MM.1S (cell line): ENCODE measurements around the gene SPEF1.

Experiments used
- DNase-seq: peaks from one replicate; pipeline ENCODE4 v3.0.0-alpha.2; 2015
- H2AFZ ChIP-seq: fragments of 300-600 bp; sonication (generic); 2 replicates; pipeline ENCODE4 v1.6.0; 2016; ENCODE audit warnings: antibody characterized with exemption, low read length
- H3F3A ChIP-seq: fragments of 300-600 bp; sonication (generic); 2 replicates; pipeline ENCODE4 v1.6.1; 2016; ENCODE audit warnings: mild to moderate bottlenecking, antibody characterized with exemption, low read length, moderate library complexity, mixed read lengths; ENCODE audit not compliant: insufficient read depth
- H3K27ac ChIP-seq: fragments of 300-600 bp; sonication (generic); 2 replicates; pipeline ENCODE4 v1.5.1; 2016; ENCODE audit warnings: mild to moderate bottlenecking, low read length
- H3K27me3 ChIP-seq: fragments of 300-600 bp; sonication (generic); replicated peaks from 2 replicates; pipeline ENCODE4 v1.6.0; 2016; ENCODE audit warnings: low read length; ENCODE audit not compliant: insufficient read depth
- H3K36me3 ChIP-seq: fragments of 300-600 bp; sonication (generic); replicated peaks from 2 replicates; pipeline ENCODE4 v1.6.1; 2016; ENCODE audit warnings: mild to moderate bottlenecking, low read length, mixed read lengths; ENCODE audit not compliant: insufficient read depth
- H3K4me1 ChIP-seq: fragments of 300-600 bp; sonication (generic); 2 replicates; pipeline ENCODE4 v1.6.1; 2016; ENCODE audit warnings: low read length, mixed read lengths
- H3K4me2 ChIP-seq: fragments of 300-600 bp; sonication (generic); 2 replicates; pipeline ENCODE4 v1.6.0; 2016; ENCODE audit warnings: low read depth, low read length
- H3K4me3 ChIP-seq: fragments of 300-600 bp; sonication (generic); 2 replicates; pipeline ENCODE4 v1.5.1; 2016; ENCODE audit warnings: low read length, mixed read lengths
- H3K79me2 ChIP-seq: fragments of 300-600 bp; sonication (generic); 2 replicates; pipeline ENCODE4 v1.6.1; 2016; ENCODE audit warnings: mixed run types, low read length, mixed read lengths
- H3K9ac ChIP-seq: fragments of 300-600 bp; sonication (generic); 2 replicates; pipeline ENCODE4 v1.6.1; 2016; ENCODE audit warnings: low read length, mixed read lengths
- H3K9me2 ChIP-seq: fragments of 300-600 bp; sonication (generic); replicated peaks from 2 replicates; pipeline ENCODE4 v1.6.1; 2016; ENCODE audit warnings: mild to moderate bottlenecking, low read length, mixed read lengths; ENCODE audit not compliant: insufficient read depth
- H3K9me3 ChIP-seq: fragments of 300-600 bp; sonication (generic); replicated peaks from 2 replicates; pipeline ENCODE4 v1.6.1; 2016; ENCODE audit warnings: mild to moderate bottlenecking, low read length, mixed read lengths; ENCODE audit not compliant: insufficient read depth
- H4K20me1 ChIP-seq: fragments of 300-600 bp; sonication (generic); 2 replicates; pipeline ENCODE4 v1.6.1; 2016; ENCODE audit warnings: mild to moderate bottlenecking, low read length, moderate library complexity, mixed read lengths; ENCODE audit not compliant: insufficient read depth
- CTCF ChIP-seq: fragments of 300-600 bp; sonication (generic); IDR thresholded peaks from 2 replicates; pipeline ENCODE4 v1.5.1; 2016; ENCODE audit warnings: antibody characterized with exemption, low read length, mixed read lengths
- EZH2 ChIP-seq: fragments of 300-600 bp; sonication (generic); optimal IDR thresholded peaks from 2 replicates; pipeline ENCODE3; 2017; ENCODE audit warnings: low read depth, mild to moderate bottlenecking, antibody characterized with exemption, low read length, mixed read lengths
- EZH2phosphoT487 ChIP-seq: fragments of 300-600 bp; sonication (generic); IDR thresholded peaks from 2 replicates; pipeline ENCODE4 v1.6.1; 2018; ENCODE audit warnings: antibody characterized with exemption, low read length

SPEF1 gene

GRCh38 chr20:3797592-3798372 is 16.5 kb upstream of the SPEF1 start:
- Histone ChIP-seq H3K9me2 (no peaks in the 10 kb centered on the region), H3K4me1 (peaks cover 32% of the 10 kb centered on the region), H3K79me2 (peaks cover 49% of the 10 kb centered on the region), H3K36me3 (peaks cover 3% of the 10 kb centered on the region), H3F3A (peaks cover 21% of the 10 kb centered on the region), H3K9me3 (no peaks in the 10 kb centered on the region), H3K4me2 (peak overlapping the region; percentile 88), H3K27me3 (no peaks in the 10 kb centered on the region), H3K4me3 (peak overlapping the region; percentile 90), H3K9ac (peak overlapping the region; percentile 75), H3K27ac (peak overlapping the region; percentile 94), H4K20me1 (no peaks in the 10 kb centered on the region), H2AFZ (peak overlapping the region; percentile 76)
- peak; percentile 85 for DNase-seq
- no peak for TF ChIP-seq CTCF
- no peak for TF ChIP-seq EZH2
- TF ChIP-seq EZH2phosphoT487 = no peak

- Histone ChIP-seq H3K36me3 (peaks cover under 1% of the 10 kb centered on the region), H3F3A (peaks cover 21% of the 10 kb centered on the region), H4K20me1 (no peaks in the 10 kb centered on the region), H2AFZ (peak overlapping the region; percentile 76), H3K9me3 (no peaks in the 10 kb centered on the region), H3K9ac (peak overlapping the region; percentile 75), H3K9me2 (no peaks in the 10 kb centered on the region), H3K79me2 (peaks cover 49% of the 10 kb centered on the region), H3K27me3 (no peaks in the 10 kb centered on the region), H3K27ac (peak overlapping the region; percentile 94), H3K4me3 (peak overlapping the region; percentile 90), H3K4me1 (peaks cover 32% of the 10 kb centered on the region), H3K4me2 (peak overlapping the region; percentile 88)
- peak; percentile 12 for DNase-seq
- TF ChIP-seq CTCF = no peak
- TF ChIP-seq EZH2phosphoT487 = no peak
- TF ChIP-seq EZH2 = no peak
Observed at GRCh38 chr20:3797226-3797545, 15.9 kb upstream of the SPEF1 start.

DNA sequence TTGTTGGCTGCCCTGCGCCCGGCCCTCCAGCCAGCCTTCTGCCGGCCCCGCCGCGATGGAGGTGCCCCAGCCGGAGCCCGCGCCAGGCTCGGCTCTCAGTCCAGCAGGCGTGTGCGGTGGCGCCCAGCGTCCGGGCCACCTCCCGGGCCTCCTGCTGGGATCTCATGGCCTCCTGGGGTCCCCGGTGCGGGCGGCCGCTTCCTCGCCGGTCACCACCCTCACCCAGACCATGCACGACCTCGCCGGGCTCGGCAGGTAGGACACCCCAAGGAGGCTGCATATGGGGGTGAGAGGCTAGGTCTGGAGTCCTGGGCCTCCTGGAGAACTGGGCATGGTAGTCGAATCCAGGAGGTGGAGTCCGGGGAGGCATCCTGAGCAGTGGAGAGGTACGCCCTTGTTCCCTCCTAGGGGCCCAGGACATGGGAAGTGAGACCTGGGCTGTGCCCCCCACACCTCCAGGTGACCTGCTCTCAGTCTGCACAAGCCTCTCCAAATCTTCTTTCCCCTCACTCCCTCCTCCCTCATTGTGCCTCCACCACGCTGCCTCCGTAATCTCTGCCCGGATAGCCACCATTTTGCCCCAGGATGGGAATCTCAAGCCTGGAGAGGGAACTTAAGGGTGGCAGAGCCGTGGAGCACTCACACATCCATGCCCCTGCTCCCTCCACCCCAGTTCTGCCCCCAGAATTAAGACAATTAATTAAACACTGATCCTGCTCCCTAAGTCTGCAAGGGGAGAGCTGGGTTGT is 15.4 kb upstream of the SPEF1 start:
- H3K27ac ChIP-seq = peak overlapping the region; percentile 94; the same call in 1 of the 2 replicates
- H3K79me2 ChIP-seq = peaks cover 49% of the 10 kb centered on the region
- H3K9ac ChIP-seq = peak overlapping the region; percentile 75
- no peaks in the 10 kb centered on the region for H3K9me3 ChIP-seq
- no peaks in the 10 kb centered on the region for H3K9me2 ChIP-seq
- no peak for TF ChIP-seq EZH2
- TF ChIP-seq EZH2phosphoT487 = no peak
- no peak for TF ChIP-seq CTCF
- peaks cover 21% of the 10 kb centered on the region for H3F3A ChIP-seq
- H3K4me3 ChIP-seq = peak overlapping the region; percentile 90
- no peaks in the 10 kb centered on the region for H3K27me3 ChIP-seq
- no peak overlapping the region for H2AFZ ChIP-seq
- no peaks in the 10 kb centered on the region for H4K20me1 ChIP-seq
- peak; percentile 20 for DNase-seq
- H3K4me1 ChIP-seq = peaks cover 32% of the 10 kb centered on the region
- peak overlapping the region; percentile 88 for H3K4me2 ChIP-seq
- no peaks in the 10 kb centered on the region; the same call in 1 of the 2 replicates for H3K36me3 ChIP-seq
